ENCODE results near the gene MRTFA.

DNA sequence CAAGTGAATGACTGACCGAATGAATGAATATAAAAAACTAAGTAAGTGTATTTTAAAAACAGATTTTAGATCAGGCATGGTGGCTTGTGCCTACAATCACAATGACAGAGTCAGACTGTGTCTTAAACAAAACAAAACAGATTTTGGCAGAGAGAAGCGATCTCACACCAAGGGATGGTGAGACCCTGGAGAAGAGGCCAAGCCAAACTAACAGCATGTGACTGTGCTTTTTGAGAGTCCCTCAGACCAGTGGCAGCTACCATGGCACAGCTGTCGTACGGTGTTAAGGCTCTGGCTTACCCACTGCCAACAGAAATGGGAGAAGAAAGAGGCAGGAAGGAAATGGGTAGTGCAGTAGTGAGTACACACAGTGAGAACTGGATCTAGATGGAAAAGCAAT is 205.5 kb downstream of the MRTFA start:
- TF ChIP-seq GATA2 (CRISPR knock-in tag; IDR thresholded peaks at IDR 0.05), result no peak
- TF ChIP-seq CBX2 (IDR thresholded peaks at IDR 0.05; ENCODE audit: insufficient read depth, low read length, poor library complexity, severe bottlenecking), result no peak
- TF ChIP-seq, protein P1, sequence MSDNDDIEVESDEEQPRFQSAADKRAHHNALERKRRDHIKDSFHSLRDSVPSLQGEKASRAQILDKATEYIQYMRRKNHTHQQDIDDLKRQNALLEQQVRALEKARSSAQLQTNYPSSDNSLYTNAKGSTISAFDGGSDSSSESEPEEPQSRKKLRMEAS (CRISPR knock-in tag; IDR thresholded peaks at IDR 0.05), result no peak
- no peak for TF ChIP-seq TAL1 (IDR thresholded peaks at IDR 0.05)
- no peak for TF ChIP-seq HDGF (IDR thresholded peaks at IDR 0.05)
